ENCODE data around the gene UBQLNL. TPM values are rescaled to one million over a fixed set of nuclear protein-coding genes. Genes with fewer than 3 reads are reported as not detected.

UBQLNL gene, protein sequence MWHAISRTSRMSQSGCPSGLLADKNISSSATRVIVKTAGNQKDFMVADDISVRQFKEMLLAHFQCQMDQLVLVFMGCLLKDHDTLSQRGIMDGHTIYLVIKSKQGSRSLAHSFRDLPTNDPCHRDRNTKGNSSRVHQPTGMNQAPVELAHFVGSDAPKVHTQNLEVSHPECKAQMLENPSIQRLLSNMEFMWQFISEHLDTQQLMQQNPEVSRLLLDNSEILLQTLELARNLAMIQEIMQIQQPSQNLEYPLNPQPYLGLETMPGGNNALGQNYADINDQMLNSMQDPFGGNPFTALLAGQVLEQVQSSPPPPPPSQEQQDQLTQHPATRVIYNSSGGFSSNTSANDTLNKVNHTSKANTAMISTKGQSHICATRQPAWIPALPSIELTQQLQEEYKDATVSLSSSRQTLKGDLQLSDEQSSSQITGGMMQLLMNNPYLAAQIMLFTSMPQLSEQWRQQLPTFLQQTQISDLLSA
- under 1 TPM; 0.47 to 0.50 TPM for total RNA-seq
- polyA plus RNA-seq, result not detected

DNA sequence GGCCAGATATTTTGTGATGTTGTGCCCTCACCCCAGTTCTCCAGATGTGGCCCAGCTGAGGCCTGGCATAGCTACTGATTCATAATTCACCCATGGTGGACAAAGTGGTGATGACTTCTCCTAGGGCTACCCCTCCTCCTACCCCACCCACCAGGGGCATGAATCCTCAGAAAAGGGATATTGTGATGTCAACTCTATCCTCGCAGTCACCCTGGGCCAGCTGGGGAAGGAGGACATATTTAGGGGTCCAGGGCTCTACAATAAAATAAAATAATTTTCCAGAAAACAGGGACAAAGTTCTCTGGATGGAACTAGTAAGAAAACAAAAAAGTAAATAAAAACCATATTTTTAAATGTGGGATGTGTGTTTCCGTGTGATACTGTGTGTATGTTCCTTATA, at the start of gene UBQLNL:
Gene UBQLNL (minus strand): TSS at position 101 of the 400 bp plus-strand sequence. CDS start 258 bp downstream, outside the sequence.
- H3K4me3 Mint-ChIP-seq, result no peak within 1 kb of the TSS
- intact Hi-C loops (cut with micrococcal nuclease), result no loop called here
- Histone ChIP-seq H3K36me3 (ENCODE audit: insufficient read depth, low read length) (no peaks in the 10 kb centered on the region), H3K27ac (ENCODE audit: low read depth, low read length) (no peak within 1 kb of the TSS), H3K27me3 (ENCODE audit: insufficient read depth, low read length) (no peaks in the 10 kb centered on the region), H3K4me1 (ENCODE audit: insufficient read depth, low read length) (no peaks in the 10 kb centered on the region), H3K4me3 (ENCODE audit: low read length in 2 of 2) (no peak within 1 kb of the TSS), H3K9me3 (ENCODE audit: control insufficient read depth in 1 of 2, low read length in 2 of 2) (no peaks in the 10 kb centered on the region)
- CTCF ChIA-PET (ENCODE audit: partially characterized antibody), result no interaction called here
- no peaks in the 10 kb centered on the region for H3K9me3 Mint-ChIP-seq
- no peaks in the 10 kb centered on the region for H3K4me1 Mint-ChIP-seq
- no peak for DNase-seq
- no peak within 1 kb of the TSS for H3K27ac Mint-ChIP-seq
- peaks cover 0 to 2% of the 10 kb centered on the region in 2 donors for H3K27me3 Mint-ChIP-seq
- POLR2A ChIA-PET (ENCODE audit: partially characterized antibody), result no interaction called here
- no peaks in the 10 kb centered on the region for H3K36me3 Mint-ChIP-seq

DNA sequence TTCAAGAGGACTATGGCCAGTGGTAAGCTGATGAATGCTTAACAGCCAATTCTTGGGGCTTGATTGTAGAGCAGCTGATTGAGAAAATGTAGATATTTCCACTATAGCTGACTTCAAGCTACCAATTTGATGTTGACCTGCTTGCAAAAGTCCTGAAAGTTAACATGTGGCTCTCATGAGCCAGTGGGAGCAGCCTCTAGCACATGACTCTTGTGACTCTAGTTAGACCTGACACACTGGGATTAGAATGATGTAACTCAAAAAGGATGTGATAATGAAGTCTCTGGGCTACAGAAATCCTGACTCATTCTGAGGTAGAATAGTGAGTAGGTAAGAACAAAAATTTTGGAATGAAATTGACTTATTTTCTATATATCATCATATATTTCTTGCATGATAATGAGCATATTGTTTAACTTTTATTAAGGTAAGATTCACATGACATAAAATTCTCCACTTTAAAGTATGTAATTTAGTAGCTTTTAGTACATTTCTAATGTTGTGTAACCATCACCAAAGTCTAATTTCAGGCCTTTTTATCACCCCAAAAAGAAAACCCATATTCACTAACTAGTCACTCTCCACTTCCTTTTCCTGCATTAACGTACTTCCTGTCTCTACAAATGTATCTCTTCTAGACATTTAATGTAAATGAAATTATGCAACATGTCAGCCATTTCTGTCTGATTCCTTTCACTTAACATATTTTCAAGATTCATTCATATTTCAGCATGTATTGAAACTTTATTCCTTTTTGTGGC, 47.9 kb upstream of the UBQLNL start:
- Mint-ChIP-seq H3K36me3 (no peaks in the 10 kb centered on the region), H3K27ac (no peak overlapping the region), H3K4me1 (peaks cover 0 to 5% (median 4%) of the 10 kb centered on the region in 4 donors), H3K27me3 (peaks cover 3 to 5% of the 10 kb centered on the region in 2 donors), H3K9me3 (peaks cover 0 to 6% (median 2%) of the 10 kb centered on the region in 8 donors), H3K4me3 (no peak overlapping the region)
- H3K4me3 ChIP-seq (ENCODE audit: low read length in 2 of 2), result no peak overlapping the region
- H3K4me1 ChIP-seq (ENCODE audit: insufficient read depth, low read length), result no peaks in the 10 kb centered on the region
- no peak overlapping the region for H3K27ac ChIP-seq (ENCODE audit: low read depth, low read length)
- ChIA-PET CTCF (ENCODE audit: partially characterized antibody) (no interaction called here), POLR2A (ENCODE audit: partially characterized antibody) (no interaction called here)
- no peaks in the 10 kb centered on the region for H3K36me3 ChIP-seq (ENCODE audit: insufficient read depth, low read length)
- intact Hi-C loops (cut with micrococcal nuclease), result no loop called here
- no peak for DNase-seq
- H3K9me3 ChIP-seq (ENCODE audit: control insufficient read depth in 1 of 2, low read length in 2 of 2), result no peaks in the 10 kb centered on the region
- H3K27me3 ChIP-seq (ENCODE audit: insufficient read depth, low read length), result no peaks in the 10 kb centered on the region

DNA sequence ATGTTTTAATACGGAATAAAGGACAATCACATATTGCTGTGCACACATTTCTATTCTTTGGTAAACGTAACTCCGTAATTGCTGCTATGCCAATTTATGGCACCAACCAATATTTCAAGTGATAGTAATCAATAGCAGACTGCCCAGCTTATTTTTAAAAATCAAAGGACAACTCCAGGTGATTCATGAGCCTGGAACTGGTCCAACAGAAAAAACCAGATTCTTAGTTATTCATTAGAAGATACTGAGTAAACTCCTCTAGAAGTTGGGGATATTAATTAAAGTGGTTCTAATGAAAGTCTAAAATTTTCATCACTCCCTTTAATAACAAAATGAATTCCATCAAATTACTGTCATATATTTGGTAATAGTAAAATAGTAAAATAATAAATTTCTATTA, 41.3 kb upstream of the UBQLNL start:
- H3K27me3 ChIP-seq (ENCODE audit: insufficient read depth, low read length), result no peaks in the 10 kb centered on the region
- H3K27ac Mint-ChIP-seq, result no peak overlapping the region
- intact Hi-C loops (cut with micrococcal nuclease), result no loop called here
- no peak overlapping the region for H3K4me3 ChIP-seq (ENCODE audit: low read length in 2 of 2)
- CTCF ChIA-PET (ENCODE audit: partially characterized antibody), result no interaction called here
- no peaks in the 10 kb centered on the region for H3K36me3 ChIP-seq (ENCODE audit: insufficient read depth, low read length)
- no peak overlapping the region for H3K4me3 Mint-ChIP-seq
- H3K27ac ChIP-seq (ENCODE audit: low read depth, low read length), result no peak overlapping the region
- no peaks in the 10 kb centered on the region for H3K9me3 ChIP-seq (ENCODE audit: control insufficient read depth in 1 of 2, low read length in 2 of 2)
- no peaks in the 10 kb centered on the region for H3K9me3 Mint-ChIP-seq
- no peaks in the 10 kb centered on the region for H3K4me1 ChIP-seq (ENCODE audit: insufficient read depth, low read length)
- no peak for DNase-seq
- H3K27me3 Mint-ChIP-seq, result peaks cover 2% of the 10 kb centered on the region in 2 donors
- no peaks in the 10 kb centered on the region for H3K4me1 Mint-ChIP-seq
- POLR2A ChIA-PET (ENCODE audit: partially characterized antibody), result no interaction called here
- no peaks in the 10 kb centered on the region for H3K36me3 Mint-ChIP-seq

DNA sequence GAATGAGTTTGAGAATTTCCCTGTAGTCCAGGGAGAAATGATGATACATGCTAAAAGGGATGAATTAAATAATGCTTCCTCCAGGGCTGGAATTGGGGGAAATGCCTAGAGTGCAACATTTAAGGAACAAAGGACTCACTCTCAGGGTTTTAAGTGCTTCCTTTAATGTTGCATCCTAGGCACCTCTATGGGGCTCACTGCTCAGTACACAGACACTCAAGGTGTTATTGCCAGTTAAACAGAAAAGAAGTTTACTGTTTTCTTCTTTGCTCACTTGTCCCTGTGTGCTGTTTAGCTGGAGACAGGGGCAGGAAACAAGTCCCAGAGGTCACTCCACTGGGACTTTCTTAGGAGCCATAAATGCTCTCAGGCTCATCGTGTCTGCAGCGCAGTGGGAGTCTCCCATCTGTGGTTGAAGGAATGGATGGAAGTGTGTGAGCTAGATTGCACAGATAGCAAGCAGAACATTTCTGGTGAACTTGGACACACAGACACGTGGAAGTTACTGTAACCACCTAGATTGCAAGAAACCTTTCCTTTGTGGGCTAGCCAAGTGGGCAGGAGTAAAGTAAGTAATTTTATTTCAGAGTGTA, 40.2 kb upstream of the UBQLNL start:
- Mint-ChIP-seq H3K36me3 (no peaks in the 10 kb centered on the region), H3K4me3 (no peak overlapping the region), H3K4me1 (no peaks in the 10 kb centered on the region), H3K27me3 (peaks cover 3 to 7% of the 10 kb centered on the region in 2 donors), H3K9me3 (peaks cover 0 to under 1% (median 0%) of the 10 kb centered on the region in 8 donors), H3K27ac (no peak overlapping the region)
- Histone ChIP-seq H3K4me3 (ENCODE audit: low read length in 2 of 2) (no peak overlapping the region), H3K36me3 (ENCODE audit: insufficient read depth, low read length) (no peaks in the 10 kb centered on the region), H3K9me3 (ENCODE audit: control insufficient read depth in 1 of 2, low read length in 2 of 2) (no peaks in the 10 kb centered on the region), H3K27ac (ENCODE audit: low read depth, low read length) (no peak overlapping the region), H3K27me3 (ENCODE audit: insufficient read depth, low read length) (no peaks in the 10 kb centered on the region), H3K4me1 (ENCODE audit: insufficient read depth, low read length) (no peaks in the 10 kb centered on the region)
- no peak for DNase-seq
- intact Hi-C loops (cut with micrococcal nuclease), result no loop called here
- ChIA-PET CTCF (ENCODE audit: partially characterized antibody) (no interaction called here), POLR2A (ENCODE audit: partially characterized antibody) (no interaction called here)

DNA sequence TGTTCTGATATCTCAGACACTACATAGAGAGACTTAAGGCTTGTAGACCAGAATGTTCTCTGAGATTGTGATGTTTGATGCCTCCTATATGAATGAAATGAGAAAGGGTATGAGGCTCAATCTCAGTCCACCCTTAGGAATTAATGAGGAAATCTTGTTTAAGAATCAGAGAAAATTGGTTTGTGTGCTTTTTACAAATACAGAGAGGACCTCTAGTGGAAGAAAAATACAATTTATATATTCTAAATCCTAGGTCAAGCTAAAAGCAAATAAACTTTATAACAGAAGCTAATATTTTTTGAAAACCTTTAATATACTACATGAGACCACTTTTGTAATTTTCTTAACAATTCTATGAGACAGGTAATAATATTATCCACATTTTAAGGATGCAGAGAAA, 36.8 kb upstream of the UBQLNL start:
- H3K4me1 ChIP-seq (ENCODE audit: insufficient read depth, low read length), result no peaks in the 10 kb centered on the region
- intact Hi-C loops (cut with micrococcal nuclease), result no loop called here
- no peak for DNase-seq
- Mint-ChIP-seq H3K4me1 (no peaks in the 10 kb centered on the region), H3K9me3 (peaks cover 0 to 3% (median 0%) of the 10 kb centered on the region in 8 donors), H3K36me3 (no peaks in the 10 kb centered on the region), H3K27ac (no peak overlapping the region), H3K27me3 (peaks cover 5 to 12% of the 10 kb centered on the region in 2 donors), H3K4me3 (no peak overlapping the region)
- CTCF ChIA-PET (ENCODE audit: partially characterized antibody), result no interaction called here
- H3K4me3 ChIP-seq (ENCODE audit: low read length in 2 of 2), result no peak overlapping the region
- no peak overlapping the region for H3K27ac ChIP-seq (ENCODE audit: low read depth, low read length)
- H3K36me3 ChIP-seq (ENCODE audit: insufficient read depth, low read length), result no peaks in the 10 kb centered on the region
- no peaks in the 10 kb centered on the region for H3K9me3 ChIP-seq (ENCODE audit: control insufficient read depth in 1 of 2, low read length in 2 of 2)
- POLR2A ChIA-PET (ENCODE audit: partially characterized antibody), result no interaction called here
- H3K27me3 ChIP-seq (ENCODE audit: insufficient read depth, low read length), result no peaks in the 10 kb centered on the region

DNA sequence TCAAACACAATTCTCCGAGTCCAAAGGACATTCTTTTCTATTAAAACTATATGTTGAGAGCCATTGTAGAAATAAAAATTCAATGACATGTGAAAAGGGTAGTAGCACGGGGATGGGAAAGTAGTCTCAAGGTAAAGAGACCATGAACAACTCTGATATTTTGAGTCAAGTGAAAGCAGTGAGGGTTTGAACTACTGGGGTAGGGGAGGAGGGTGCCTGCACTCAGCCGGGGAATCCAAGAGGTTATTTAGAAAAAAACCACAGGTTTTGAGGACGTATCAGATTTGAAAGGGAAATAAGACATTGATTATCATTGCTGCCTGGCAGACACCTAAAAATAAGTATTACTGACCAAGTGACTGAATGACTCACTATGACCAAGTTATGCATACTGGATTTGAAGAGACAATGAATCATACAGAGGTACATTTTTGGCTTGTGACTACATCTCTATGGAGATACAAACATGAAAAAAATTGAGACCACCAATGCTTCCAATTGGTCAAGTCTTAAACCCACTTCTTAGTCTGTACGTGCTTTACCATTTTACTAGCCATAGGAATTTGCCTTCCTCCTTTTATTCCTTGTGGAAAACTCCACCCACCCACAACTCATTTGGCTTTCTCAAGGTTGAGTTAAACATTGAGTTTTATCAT, 34.1 kb upstream of the UBQLNL start:
- H3K4me1 Mint-ChIP-seq, result no peaks in the 10 kb centered on the region
- H3K36me3 ChIP-seq (ENCODE audit: insufficient read depth, low read length), result no peaks in the 10 kb centered on the region
- no peaks in the 10 kb centered on the region for H3K36me3 Mint-ChIP-seq
- POLR2A ChIA-PET (ENCODE audit: partially characterized antibody), result no interaction called here
- H3K4me1 ChIP-seq (ENCODE audit: insufficient read depth, low read length), result no peaks in the 10 kb centered on the region
- no peaks in the 10 kb centered on the region for H3K9me3 ChIP-seq (ENCODE audit: control insufficient read depth in 1 of 2, low read length in 2 of 2)
- peaks cover 4 to 12% of the 10 kb centered on the region in 2 donors for H3K27me3 Mint-ChIP-seq
- H3K27me3 ChIP-seq (ENCODE audit: insufficient read depth, low read length), result no peaks in the 10 kb centered on the region
- H3K27ac ChIP-seq (ENCODE audit: low read depth, low read length), result no peak overlapping the region
- peaks cover 0 to 3% (median 0%) of the 10 kb centered on the region in 8 donors for H3K9me3 Mint-ChIP-seq
- no peak overlapping the region for H3K4me3 ChIP-seq (ENCODE audit: low read length in 2 of 2)
- no peak for DNase-seq
- CTCF ChIA-PET (ENCODE audit: partially characterized antibody), result no interaction called here
- intact Hi-C loops (cut with micrococcal nuclease), result no loop called here
- no peak overlapping the region for H3K4me3 Mint-ChIP-seq
- no peak overlapping the region for H3K27ac Mint-ChIP-seq

DNA sequence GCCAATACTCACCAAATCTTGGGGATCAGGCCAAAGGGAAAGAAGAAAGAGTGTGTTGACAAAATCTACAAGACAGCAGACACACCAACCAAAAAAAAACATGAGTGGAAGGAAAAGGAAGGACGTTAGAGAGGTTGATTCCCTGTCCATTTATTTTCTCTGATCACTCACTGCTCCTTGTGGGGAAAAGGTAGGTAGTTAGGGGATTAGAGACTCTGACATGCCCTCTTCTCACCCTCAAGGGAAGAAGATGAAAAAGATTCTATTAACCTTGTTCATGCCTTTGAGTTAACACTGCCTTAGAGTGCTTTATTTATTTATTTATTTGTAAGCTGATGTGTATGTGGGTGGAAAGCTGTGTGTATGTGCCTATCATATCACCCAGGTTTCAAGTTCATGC, 31.9 kb upstream of the UBQLNL start, which contains the start of gene OR52H1:
Gene OR52H1 (minus strand): TSS at position 101 of the 400 bp plus-strand sequence. CDS start 3,035 bp downstream, outside the sequence.
- Mint-ChIP-seq H3K4me1 (no peaks in the 10 kb centered on the region), H3K27ac (no peak within 1 kb of the TSS), H3K27me3 (peaks cover 4 to 12% of the 10 kb centered on the region in 2 donors), H3K9me3 (peaks cover 0 to 3% (median 0%) of the 10 kb centered on the region in 8 donors), H3K4me3 (no peak within 1 kb of the TSS), H3K36me3 (no peaks in the 10 kb centered on the region)
- no peak within 1 kb of the TSS for H3K27ac ChIP-seq (ENCODE audit: low read depth, low read length)
- no peaks in the 10 kb centered on the region for H3K9me3 ChIP-seq (ENCODE audit: control insufficient read depth in 1 of 2, low read length in 2 of 2)
- no peaks in the 10 kb centered on the region for H3K36me3 ChIP-seq (ENCODE audit: insufficient read depth, low read length)
- H3K27me3 ChIP-seq (ENCODE audit: insufficient read depth, low read length), result no peaks in the 10 kb centered on the region
- CTCF ChIA-PET (ENCODE audit: partially characterized antibody), result no interaction called here
- no peaks in the 10 kb centered on the region for H3K4me1 ChIP-seq (ENCODE audit: insufficient read depth, low read length)
- no peak within 1 kb of the TSS for H3K4me3 ChIP-seq (ENCODE audit: low read length in 2 of 2)
- POLR2A ChIA-PET (ENCODE audit: partially characterized antibody), result no interaction called here
- no peak for DNase-seq
- intact Hi-C loops (cut with micrococcal nuclease), result no loop called here

Data from CD4-positive, alpha-beta memory T cell (primary cell).